ENCODE data around the gene FAM47B.

FAM47B gene

DNA sequence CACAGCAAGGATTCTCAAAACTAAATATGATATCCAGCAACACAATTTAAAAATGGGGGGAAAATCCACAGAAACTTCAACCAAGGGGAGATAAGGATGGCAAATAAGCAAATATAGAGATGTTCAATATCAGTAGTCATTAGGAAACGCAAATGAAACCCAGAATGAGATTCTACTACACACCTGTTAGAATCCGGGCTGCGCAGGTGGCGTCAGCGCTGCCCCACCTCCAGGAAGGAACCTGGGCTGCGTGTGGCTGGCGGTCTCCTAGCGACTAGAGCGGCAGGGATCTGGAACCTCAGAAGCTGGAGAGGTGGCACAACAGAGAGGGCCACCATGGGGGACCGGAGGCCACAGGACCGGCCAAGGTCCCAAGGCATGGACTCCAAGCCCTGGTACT, at the start of gene FAM47B:
Gene FAM47B (plus strand): TSS at position 301 of the 400 bp plus-strand sequence. CDS start 36 bp downstream, at position 337.
- Histone ChIP-seq H3K4me3 (no peak within 1 kb of the TSS), H3K27ac (no peak within 1 kb of the TSS)

DNA sequence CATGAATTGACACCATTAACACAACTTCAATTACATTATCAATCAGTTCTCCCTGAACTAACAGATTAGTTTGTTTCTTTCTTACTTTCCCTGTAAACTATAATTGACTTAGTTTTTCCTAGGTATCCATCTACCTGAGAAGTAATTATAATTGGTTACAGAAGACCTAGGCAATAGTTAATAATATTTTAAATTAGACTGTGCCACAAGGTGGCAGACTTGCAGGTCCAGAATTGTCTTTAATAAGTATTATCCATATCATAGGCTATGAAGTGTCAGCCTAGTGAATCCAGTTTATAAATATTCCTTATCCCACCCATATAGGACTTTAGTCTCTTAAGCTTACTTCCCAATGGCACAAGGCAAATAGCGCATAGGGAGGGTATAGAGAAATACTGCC, 48.9 kb upstream of the FAM47B start:
- H3K27ac ChIP-seq, result no peak overlapping the region
- H3K4me3 ChIP-seq, result no peak overlapping the region

DNA sequence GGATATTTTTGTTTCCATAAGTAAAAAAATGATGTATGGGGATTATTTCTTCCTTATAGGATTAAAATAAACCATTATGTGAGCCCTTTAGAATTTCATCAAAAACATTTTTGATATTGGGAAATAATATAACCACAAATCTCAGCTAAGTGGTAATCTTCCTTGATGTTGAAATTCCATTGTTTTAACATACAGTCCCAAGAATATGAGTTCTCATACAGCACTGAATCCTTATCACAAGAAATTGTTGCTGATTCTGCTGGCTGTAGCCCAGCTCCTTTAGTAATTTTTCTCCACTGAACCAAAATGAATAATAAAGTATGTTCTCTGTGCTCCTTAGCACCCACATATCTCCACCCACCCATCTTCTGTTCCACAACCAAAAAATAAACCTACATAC, 41.9 kb upstream of the FAM47B start:
- Histone ChIP-seq H3K4me3 (no peak overlapping the region), H3K27ac (no peak overlapping the region)

DNA sequence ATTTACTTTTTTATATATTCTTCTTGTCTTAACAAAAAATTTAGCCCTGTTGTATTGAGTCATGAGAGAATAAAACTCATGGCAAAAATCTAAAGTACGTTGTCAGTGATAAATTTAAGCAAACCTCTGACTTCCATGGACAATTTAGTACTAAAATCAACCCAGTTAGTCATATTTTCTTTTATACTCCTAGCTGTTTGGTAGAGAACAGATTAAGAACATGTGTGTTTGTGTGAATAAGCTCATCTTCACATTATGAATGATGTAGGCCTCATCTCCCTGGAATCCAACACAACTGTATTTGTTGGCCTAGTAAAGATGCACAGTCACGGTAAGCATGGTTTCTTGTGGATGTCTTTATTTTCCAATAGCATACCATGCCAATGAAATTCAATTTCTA, 40.8 kb upstream of the FAM47B start:
- no peak overlapping the region for H3K4me3 ChIP-seq

GRCh38 chrX:34903316-34903715, 39.3 kb upstream of the FAM47B start:
- Histone ChIP-seq H3K4me3 (no peak overlapping the region), H3K27ac (no peak overlapping the region)

More for the DNA sequence above, 40.8 kb upstream of the FAM47B start:
- no peak overlapping the region for H3K27ac ChIP-seq

DNA sequence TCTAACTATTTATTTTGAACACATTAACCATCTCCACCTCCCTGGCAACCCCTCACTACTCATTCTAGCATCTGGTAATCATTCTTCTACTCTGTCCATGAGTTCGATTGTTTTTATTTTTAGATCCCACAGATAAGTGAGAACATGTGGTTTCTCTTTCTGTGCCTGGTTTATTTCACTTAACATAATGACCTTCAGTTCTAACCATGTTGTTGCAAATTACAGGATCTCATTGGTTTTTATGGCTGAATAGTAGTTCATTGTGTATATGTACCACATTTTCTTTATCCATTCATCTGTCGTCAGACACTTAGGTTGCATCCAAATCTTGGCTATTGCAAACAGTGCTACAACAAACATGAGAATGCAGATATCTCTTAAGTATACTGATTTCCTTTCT, 33.4 kb upstream of the FAM47B start:
- H3K27ac ChIP-seq, result no peak overlapping the region
- H3K4me3 ChIP-seq, result no peak overlapping the region

DNA sequence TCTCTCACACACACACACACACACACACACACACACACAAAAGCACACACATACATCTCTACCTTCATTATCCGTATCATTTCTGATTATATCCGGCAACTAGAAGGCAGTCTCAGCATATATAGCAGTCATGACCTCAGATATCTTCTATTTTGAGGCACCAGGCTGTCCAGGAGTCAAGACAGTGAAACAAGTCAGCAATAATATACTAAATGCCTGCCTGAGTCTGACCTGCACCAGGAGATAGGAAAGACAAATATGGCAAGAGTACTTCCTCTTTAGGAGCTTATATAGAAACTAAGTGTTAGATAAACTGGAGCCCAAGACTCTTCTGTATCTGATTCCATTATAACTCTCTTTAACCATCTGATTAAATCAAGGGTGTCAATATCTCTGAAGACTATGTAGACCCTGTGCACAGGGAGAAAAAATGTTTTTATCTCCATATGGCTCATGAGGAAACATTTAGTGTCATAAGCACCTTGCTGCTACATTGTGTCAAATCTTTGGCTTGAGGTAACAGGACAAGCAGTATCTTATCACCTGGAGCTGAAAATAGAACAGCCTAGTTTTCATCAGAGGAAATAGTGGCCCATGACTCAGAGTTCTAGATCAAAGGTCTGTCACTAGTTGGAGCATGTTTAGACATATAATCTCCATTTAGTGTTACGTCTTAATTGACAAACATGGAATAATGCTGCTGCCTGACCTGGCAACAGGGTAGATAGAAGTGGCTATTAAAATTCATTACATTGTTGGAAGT, 27.0 kb upstream of the FAM47B start:
- H3K4me3 ChIP-seq, result no peak overlapping the region
- H3K27ac ChIP-seq, result no peak overlapping the region

- Histone ChIP-seq H3K4me3 (no peak overlapping the region), H3K27ac (no peak overlapping the region)
Measured at GRCh38 chrX:34917146-34917545, 25.4 kb upstream of the FAM47B start.

- H3K27ac ChIP-seq, result no peak overlapping the region
- no peak overlapping the region for H3K4me3 ChIP-seq
Measured at GRCh38 chrX:34918091-34918736, 24.4 kb upstream of the FAM47B start.

- Histone ChIP-seq H3K27ac (no peak overlapping the region), H3K4me3 (no peak overlapping the region)
Measured at GRCh38 chrX:34918856-34919255, 23.7 kb upstream of the FAM47B start.

- Histone ChIP-seq H3K27ac (no peak overlapping the region), H3K4me3 (no peak overlapping the region)
Measured at GRCh38 chrX:34927866-34928265, 14.7 kb upstream of the FAM47B start.

DNA sequence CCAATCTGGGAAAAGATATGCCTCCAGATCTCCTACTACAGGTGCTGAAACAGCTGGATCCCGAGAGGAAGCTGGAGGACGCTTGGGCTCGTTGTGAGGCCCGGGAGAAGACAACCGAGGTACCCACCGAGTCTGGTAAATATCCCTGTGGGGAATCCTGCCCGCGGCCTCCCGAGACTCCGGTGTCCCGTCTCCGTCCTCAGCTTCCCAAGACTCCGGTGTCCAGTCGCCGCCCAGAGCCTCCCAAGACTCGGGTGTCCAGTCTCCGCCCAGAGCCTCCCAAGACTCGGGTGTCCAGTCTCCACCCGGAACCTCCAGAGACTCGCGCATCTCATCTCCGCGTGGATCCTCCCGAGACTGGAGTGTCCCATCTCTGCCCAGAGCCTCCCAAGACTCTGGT, 639 bp downstream of the FAM47B start:
- Histone ChIP-seq H3K4me3 (no peak overlapping the region), H3K27ac (no peak overlapping the region)

DNA sequence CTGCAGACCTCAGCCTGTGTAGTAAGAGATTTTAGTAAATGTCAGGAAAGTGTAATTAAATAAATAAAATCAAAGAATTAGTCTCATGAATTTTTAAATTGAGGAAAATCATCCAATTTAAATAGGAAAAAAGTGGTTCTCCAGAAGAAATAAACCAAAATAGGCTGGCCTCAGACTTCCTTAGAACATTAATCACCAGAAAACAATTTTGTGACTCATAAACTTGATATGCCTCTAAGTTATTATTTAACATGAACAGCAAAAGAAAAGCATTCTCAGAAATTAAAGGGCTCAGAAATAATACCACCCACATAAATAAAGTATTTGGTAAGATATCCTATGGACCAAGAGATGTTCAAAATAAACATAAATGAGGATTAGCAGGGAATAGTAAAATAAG, 14.3 kb downstream of the FAM47B start:
- Histone ChIP-seq H3K4me3 (no peak overlapping the region), H3K27ac (no peak overlapping the region)

GRCh38 chrX:34961662-34962061, 19.1 kb downstream of the FAM47B start:
- Histone ChIP-seq H3K4me3 (no peak overlapping the region), H3K27ac (no peak overlapping the region)

- no peak overlapping the region for H3K27ac ChIP-seq
- no peak overlapping the region for H3K4me3 ChIP-seq
Measured at GRCh38 chrX:34972206-34972605, 29.6 kb downstream of the FAM47B start.

DNA sequence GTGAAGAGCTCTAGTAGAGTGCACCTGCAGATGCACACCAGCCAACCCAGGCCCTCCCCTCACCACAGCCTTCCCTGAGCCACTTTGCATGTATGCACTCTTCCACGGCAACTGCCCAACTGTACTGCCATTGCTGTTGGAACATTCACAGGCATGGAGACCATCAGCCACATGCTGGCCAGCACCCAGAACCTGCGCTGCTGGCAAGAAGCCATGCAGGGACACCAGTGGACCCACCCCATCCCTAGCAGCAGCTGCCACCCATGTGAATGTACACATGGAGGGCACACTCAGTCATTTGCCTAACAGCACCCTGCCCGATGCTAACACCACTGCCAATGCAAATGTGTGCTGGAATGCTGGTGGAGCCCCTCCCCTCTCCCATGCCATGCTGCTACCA, 35.6 kb downstream of the FAM47B start:
- Histone ChIP-seq H3K4me3 (no peak overlapping the region), H3K27ac (no peak overlapping the region)

GRCh38 chrX:34987646-34988045, 45.0 kb downstream of the FAM47B start:
- H3K27ac ChIP-seq, result no peak overlapping the region

More at GRCh38 chrX:34987646-34988045, 45.0 kb downstream of the FAM47B start:
- H3K4me3 ChIP-seq, result no peak overlapping the region
